NCI-H2227 treated with DMSO at 0.1 percent for 48 hours (cell line): ENCODE data around the gene DACH2.
"Not testable (repeated sequence)": the region's sequence is repeated elsewhere in the genome, so short reads cannot be mapped to it uniquely, and the experiment has no call there.

Experiments
- DNase-seq: peaks from one replicate; lab custom pipeline; 2025; lab: John Stamatoyannopoulos, UW

DACH2 gene

DNA sequence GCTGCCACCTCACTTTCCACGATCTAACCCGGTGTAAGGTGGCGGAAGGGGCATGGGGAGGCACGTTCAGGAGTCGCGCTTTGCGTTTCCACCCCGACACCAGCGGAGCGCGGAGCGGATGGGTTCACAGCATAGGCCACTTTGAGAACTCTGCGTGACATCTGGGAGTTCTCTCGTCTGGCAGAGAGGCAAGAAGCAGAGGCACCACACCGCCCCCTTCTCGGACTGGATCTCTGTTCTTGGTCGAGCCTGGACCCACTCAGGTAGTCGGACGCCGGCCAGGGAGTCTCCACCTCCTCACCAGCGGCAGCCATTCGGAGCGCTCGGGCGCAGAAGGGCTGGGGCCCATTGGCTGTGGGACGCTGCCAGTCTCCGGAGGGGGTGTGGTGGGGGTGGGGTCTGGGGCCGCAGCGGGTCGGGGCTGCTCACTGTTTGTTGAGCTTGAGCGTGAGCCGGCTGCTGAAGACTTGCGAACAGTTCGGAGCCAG is at the start of gene DACH2:
Gene DACH2 (plus strand): TSS at position 428 of the 488 bp plus-strand sequence.
- peak; percentile 75 for DNase-seq

- no peak for DNase-seq
Observed at GRCh38 chrX:86102341-86102740, 45.9 kb upstream of the DACH2 start.

DNA sequence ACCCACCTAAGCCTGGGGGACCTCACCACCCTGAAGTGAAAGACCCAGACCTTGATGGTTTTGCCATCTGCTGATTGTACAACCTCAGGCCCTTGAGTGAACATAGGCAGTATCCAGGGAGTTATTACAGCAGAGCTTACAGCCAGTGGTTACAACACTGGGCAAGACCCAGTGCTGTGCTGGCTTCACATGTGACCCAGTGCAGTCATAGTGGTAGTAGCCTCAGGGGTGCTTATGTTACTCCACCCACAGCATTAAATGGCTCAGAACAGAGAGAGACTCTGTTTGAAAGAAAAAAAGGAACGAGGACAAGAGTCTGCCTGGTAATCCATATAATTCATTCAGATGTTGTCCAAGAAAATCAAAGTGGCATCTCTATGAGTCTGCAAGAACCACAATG is 45.2 kb upstream of the DACH2 start:
- no peak for DNase-seq

- no peak for DNase-seq
Observed at GRCh38 chrX:86104526-86104925, 43.7 kb upstream of the DACH2 start.

DNA sequence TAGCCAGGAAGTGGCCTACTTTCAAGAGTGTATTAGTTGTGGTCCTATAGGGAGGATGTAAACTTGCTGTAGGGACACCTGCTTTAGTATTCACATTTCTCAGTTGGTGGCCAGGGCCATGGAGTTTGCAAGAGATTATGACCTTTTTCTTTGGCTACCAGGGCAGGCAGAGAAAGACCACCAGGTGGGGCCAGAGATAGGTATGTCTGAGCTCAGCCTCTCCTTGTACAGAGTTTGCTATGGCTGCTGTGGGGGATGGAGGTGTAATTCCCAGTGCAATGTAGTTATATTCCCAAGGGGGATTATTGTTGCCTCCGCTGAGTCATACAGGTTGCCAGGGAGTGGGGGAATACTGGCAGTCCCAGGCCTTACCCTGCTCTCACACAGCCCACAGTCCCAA is 26.3 kb upstream of the DACH2 start:
- DNase-seq: no peak

GRCh38 chrX:86133761-86134160 is 14.5 kb upstream of the DACH2 start:
- DNase-seq: no peak

DNA sequence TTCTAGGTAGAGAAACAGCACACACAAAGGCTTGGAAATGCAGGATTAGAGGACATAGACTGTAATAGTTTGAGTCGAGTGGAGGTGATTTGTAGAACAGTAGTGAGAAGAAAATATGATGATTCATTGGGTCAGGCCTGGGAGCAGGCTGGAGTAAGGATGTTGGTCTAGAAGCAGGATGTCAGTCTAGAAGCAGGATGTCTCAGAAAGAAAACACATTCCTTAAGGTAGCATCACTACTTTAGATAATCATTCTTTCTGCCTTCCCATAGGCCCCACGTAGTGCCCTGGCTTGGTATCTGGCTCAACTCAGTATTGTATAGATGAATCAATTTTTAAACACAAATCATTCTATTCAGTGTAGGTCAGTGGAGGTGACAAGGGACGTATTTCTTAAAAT is 11.2 kb upstream of the DACH2 start:
- no peak for DNase-seq

DNA sequence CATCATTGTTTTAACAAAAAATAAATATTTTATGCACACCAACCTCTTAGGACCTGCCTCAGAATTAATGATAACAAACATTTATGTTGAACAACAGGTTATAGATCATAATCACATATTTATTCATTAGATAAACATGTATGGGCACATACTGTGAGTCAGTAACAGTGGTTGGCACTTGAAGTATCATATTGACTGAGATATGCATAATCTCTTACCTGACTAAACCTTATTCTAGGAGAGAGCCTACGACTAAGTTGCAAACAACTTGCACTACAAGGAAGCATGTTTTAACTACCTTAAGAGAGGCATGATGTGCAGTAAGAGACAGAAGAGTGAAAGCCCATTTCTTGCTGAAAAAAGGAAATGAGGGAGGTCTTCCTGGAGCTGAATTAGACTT is 6.5 kb upstream of the DACH2 start:
- DNase-seq: no peak

GRCh38 chrX:86146102-86146501 is 2.1 kb upstream of the DACH2 start:
- DNase-seq: no peak

- no peak for DNase-seq
Observed at GRCh38 chrX:86148594-86148993, 343 bp downstream of the DACH2 start.

- DNase-seq: no peak
Observed at GRCh38 chrX:86149119-86149518, 868 bp downstream of the DACH2 start.

DNA sequence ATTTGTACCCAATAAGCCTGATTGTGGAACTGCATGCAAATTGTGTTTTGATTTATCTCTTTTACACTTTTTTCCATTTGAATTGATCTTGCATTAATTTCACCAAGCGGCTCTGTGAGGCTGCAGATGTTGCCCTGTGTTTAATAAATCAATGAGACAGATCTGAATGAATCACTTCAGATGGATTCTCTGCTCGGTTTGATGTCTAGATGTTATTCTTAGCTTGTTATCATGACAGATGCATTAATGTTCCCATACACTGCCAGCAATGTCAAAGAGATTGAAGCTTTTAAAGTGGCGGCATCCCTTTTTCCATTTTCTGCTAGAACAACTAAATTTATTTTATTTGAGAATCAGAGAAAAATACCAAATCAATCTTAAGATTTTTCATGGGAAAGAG is 6.3 kb downstream of the DACH2 start:
- no peak for DNase-seq

GRCh38 chrX:86171366-86171765 is 23.1 kb downstream of the DACH2 start:
- DNase-seq: no peak

- no peak for DNase-seq
Observed at GRCh38 chrX:86178906-86179305, 30.7 kb downstream of the DACH2 start.

DNA sequence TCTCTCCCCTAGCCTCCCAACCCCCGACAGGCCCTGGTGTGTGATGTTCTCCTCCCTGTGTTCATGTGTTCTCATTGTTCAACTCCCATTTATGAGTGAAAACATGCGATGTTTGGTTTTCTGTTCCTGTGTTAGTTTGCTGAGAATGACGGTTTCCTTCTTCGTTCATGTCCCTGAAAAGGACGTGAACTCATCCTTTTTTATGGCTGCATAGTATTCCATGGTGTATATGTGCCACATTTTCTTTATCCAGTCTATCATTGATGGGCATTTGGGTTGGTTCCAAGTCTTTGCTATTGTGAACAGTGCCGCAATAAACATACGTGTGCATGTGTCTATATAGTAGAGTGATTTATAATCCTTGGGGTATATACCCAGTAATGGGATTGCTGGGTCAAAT is 33.1 kb downstream of the DACH2 start:
- not testable (repeated sequence) for DNase-seq

DNA sequence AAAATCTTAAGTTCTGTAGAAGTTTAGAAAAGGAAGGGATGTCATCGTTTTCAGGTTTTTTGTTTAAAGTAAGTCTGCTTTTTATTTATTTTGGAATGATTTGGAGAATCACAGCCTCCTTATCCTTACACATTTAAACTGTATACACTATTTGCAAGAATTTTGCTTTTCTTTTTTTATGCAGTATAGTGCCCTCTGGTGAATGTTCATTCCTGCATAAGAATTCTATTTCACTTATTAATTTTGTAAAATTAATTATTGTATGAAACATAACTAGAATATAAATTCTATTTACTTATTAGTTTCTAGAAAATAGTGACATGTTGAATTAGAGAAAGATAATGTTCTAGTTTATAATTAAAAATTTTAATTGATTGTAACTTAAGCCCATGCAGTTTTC is 44.6 kb downstream of the DACH2 start:
- DNase-seq: no peak

- no peak for DNase-seq
Observed at GRCh38 chrX:86194758-86195157, 46.5 kb downstream of the DACH2 start.

GRCh38 chrX:86195343-86195742 is 47.1 kb downstream of the DACH2 start:
- no peak for DNase-seq

GRCh38 chrX:86197815-86198214 is 49.6 kb downstream of the DACH2 start:
- DNase-seq: no peak

GRCh38 chrX:86210772-86211171 is 62.5 kb downstream of the DACH2 start:
- DNase-seq: no peak

DNA sequence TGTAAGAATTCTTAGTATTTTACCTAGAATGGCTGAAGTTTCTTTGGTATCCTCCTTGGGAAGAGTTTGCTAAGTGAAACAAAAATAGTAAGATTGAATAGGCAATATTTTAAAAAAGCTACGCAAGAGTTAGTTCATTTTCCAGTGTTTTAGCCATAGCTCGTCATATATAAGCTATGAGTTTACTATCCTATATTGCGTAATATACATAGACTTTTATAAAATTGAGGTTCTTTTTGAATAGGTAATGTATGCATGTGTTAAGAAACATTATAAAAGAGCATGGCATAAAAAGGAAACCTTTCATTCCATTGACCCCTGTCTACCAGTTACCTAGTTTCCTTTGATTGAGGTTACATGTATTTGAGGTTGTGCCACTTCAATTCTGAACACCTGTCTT is 67.0 kb downstream of the DACH2 start:
- no peak for DNase-seq

- no peak for DNase-seq
Observed at GRCh38 chrX:86237482-86237881, 89.2 kb downstream of the DACH2 start.

DNA sequence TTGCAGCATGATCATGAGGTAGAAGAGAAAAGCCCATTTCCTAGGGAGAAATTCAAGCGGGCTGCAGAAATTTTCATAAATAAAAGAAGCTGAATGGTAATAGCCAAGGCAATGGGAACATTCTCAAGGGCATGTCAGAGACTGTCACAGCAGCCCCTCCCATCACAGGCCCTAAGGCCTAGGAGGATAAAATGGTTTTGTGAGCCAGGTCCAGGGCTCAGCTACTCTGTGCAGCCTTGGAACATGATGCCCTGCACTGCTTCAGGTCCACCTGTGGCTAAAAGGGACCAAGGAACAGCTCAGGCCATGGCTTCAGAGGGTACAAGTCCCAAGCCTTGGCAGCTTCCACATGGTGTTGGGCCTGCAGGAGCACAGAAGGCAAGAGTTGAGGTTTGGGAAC is 93.3 kb downstream of the DACH2 start:
- DNase-seq: no peak

- DNase-seq: no peak
Observed at GRCh38 chrX:86263526-86263925, 115.3 kb downstream of the DACH2 start.

- no peak for DNase-seq
Observed at GRCh38 chrX:86295293-86295692, 147.0 kb downstream of the DACH2 start.
